Stimulated activated CD4-positive, alpha-beta T cell treated with anti-CD3 and anti-CD28 coated beads, Interleukin-1b, Interleukin-23, amount 100 ng/mL, for 48 hours (primary cell): ENCODE data around the gene TOGARAM1.

Experiments
- DNase-seq: peaks from one replicate; pipeline ENCODE4 v3.0.0-alpha.2; 2020

TOGARAM1 gene

DNA sequence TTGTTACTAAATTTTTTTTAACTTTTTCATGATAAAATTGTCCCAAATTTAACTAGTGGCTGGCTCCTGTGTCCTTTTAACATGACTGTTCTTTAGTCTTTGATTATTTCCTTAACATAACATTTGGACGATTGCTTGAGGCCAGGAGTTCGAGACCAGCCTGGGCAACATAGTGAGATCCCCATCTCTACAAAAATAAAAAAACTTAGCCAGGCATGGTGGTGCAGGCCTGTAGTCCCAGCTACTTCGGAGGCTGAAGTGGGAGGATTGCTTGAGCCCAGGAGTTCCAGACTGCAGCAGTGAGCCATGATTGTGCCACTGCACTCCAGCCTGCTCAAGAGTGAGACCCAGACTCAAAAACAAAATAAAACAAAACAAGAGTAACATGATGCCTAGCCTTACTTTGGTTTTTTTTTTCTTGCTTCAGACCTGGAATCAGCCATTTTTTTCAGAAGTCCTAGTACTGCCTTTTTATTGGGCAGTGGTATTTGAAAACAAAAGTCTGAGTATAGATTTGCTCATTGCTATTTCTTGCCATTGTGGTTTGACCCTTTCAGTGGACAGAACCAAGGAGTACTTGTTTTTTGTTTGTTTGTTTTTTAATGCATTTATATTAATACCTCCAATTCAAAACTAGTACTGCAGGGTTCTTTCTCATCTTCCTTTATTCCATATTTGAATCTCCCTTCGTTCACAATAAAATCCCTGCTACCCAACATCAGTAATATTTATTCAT lies 4.8 kb downstream of the TOGARAM1 start:
- DNase-seq: no peak

- no peak for DNase-seq
These were observed 6.7 kb downstream of the TOGARAM1 start for GRCh38 chr14:44968714-44969113.

- no peak for DNase-seq
These were observed 8.9 kb downstream of the TOGARAM1 start for GRCh38 chr14:44970907-44971306.

- DNase-seq: no peak
These were observed 9.5 kb downstream of the TOGARAM1 start for GRCh38 chr14:44971459-44971858.

DNA sequence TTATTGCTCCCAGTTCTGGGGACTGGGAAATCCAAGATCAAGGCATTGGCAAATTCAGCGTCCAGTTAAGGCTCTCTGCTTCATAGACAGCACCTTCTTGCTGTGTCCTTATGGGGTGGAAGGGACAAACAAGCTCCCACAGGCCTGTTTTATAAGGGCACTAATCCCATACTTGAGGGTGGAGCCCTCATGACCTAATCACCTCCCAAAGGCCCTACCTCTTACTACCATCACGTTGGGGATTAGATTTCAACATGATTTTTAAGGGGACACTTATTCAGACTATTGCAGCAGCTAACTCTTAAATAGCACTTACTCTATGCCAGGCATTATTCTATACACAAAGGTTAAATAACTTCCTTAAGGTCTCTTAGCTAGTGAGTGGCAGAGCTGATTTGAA lies 17.3 kb downstream of the TOGARAM1 start:
- DNase-seq: no peak

DNA sequence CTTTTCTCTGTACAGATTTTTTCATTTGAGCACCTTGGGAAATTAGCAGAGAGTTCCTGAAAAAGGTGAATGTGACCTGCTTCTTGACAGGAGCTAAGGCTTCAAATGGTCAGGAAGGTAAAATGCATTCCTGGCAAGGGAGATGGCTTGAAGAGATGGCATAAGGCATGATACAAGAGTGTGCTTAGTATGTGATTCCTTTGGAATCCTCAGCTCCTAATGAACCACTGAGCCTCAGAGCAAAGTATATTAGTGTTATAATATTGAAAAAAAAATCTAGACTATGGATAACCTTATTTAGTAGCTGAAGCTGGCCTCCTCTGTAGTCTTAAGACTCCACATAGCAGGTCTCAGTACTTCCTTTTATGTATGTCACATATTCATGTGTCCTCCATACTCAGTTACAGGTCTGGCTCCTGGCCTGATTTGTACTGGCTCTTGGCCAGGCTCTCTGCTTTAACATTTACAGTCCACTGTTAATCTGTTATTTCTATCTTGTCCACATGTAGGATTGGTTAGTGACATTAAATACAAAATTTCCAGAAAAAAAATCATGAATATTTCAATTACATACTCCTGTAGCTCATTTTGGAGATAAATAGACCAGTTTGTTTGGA lies 17.9 kb downstream of the TOGARAM1 start:
- DNase-seq: no peak

- DNase-seq: no peak
These were observed 19.2 kb downstream of the TOGARAM1 start for GRCh38 chr14:44981198-44981597.

GRCh38 chr14:44982594-44982993 lies 20.6 kb downstream of the TOGARAM1 start:
- no peak for DNase-seq

DNA sequence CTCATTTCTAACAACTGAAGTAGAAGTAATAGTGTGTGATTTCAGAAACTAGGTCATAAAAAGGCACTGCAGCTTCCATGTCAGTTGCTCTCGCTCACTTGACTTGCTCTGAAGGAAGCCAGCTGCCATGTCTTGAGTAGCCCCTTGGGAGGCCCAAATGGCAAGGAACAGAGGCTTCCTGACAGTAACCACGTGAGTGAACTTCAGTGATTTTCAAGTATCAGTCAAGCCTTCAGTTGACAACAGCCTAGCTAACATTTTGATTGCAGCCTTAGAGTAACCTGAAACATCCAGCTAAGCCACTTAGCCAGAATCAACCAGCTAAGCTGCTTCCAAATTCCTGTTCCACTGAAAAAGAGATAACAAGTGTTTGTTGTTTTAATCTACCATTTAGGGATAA lies 26.7 kb downstream of the TOGARAM1 start:
- no peak for DNase-seq

- no peak for DNase-seq
These were observed 27.8 kb downstream of the TOGARAM1 start for GRCh38 chr14:44989497-44990440.

DNA sequence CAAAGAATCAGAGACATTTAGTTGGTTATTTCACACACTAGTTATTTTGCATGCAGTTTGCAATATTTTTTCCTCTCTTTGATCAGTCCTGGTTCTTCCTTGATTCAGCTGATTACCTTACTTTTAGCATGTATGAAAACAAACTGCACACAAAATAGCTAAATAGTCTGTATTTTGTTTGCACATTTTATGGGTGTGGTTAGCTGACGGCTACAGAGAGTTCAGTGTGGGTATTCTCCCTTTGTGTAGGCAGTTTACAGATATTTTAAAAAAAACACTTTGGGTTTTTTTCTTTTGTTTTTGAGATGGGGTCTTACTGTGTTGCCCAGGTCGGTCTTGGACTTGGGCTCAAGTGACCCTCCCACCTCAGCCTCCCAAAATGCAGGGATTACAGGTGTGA lies 28.5 kb downstream of the TOGARAM1 start:
- DNase-seq: no peak

DNA sequence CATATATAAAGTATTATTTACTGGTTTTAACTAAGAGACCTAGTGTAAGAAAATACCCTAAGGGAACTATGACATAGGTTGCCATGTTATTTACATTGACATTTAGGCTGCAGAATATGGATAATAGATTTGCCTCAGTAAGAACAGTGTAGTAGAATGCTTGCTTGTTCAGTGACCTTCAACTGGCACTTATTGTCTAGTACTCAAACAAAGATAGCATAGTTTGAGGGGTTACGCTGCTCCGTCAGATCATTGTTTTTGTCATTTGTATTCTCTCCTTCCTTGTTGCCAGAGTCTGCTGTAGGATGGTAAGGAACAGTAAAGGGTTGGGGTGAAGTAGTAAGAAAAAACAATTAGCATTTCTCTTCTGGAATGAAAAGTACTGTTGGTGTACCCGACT lies 33.2 kb downstream of the TOGARAM1 start:
- no peak for DNase-seq

DNA sequence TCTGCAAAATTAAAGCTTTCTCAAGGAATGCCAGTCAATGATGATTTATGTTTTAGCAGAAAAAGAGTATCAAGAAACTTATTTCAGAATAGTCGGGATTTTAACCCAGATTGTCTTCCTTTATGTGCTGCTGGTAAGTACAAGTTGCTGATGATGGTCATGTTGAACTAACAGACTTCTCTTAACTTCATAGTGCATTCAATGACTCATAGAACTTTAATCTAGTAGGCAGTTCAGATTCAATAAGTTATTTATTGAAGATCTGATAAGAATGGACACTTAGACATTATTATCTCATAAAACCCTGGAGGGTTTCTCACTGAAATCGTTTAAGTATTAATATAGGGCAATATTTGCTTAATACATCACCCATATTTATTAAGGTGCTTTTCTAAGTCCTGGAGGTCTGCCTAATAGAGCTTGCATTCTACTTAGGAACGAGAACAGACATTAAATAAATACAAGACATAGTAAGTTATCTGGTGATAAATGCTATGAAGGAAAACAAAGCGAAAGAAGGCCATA lies 33.8 kb downstream of the TOGARAM1 start:
- DNase-seq: no peak

DNA sequence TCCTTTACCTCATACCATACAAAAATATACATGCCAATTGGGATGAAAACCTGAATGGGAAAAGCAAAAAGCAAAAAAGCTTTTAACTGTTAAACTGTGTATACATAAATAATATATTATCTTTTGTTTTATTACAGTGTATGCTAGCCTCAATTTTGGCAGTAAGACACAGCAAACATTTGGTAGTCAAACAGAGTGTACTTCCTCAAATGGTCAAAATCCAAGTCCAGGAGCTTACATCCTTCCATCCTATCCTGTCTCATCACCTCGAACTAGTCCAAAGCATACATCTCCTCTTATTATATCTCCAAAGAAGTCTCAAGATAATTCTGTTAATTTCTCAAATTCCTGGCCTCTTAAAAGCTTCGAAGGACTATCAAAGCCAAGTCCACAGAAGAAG lies 41.9 kb downstream of the TOGARAM1 start:
- no peak for DNase-seq

DNA sequence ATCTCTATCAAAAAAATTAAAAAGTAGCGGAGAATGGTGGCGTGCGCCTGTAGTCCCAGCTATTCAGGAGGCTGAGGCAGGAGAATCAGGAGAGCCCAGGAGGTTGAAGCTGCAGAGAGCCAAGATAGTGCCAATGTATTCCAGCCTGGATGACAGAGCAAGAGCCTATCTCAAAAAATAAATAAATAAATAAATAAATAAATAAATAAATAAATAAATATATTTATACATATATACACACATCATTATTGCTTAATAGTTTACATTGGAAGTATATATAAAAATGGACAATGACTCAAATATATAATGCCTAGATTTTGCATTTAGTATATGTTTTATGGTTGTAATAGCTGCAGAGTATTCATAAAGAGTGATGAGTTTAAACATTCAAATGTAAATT lies 53.1 kb downstream of the TOGARAM1 start:
- DNase-seq: no peak

DNA sequence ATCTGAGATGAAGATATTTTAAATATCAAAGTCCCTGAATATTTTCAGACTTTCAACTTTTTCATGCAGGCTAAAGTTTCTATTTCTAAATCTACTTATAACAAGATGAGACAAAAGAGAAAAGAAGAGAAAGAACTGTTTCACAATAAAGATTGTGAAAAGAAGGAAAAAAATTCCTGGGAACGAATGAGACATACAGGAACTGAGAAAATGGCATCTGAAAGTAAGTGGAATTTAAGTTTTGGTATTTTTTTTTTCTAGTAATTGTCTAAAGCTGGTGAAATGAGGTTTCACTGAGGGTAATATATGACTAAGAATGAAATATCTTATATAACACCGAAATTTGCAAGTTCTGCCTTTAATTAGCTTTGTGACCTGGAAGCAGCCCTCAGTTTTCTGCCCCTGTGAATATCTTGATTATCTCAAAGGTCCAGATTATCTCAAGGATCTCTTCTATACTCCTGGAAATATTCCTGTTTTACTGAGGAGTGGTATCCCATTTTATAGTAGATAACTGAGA lies 66.2 kb downstream of the TOGARAM1 start:
- DNase-seq: no peak

- DNase-seq: no peak
These were observed 72.7 kb downstream of the TOGARAM1 start for GRCh38 chr14:45034730-45035129.

- DNase-seq: no peak
These were observed 76.3 kb downstream of the TOGARAM1 start for GRCh38 chr14:45038256-45038655.

GRCh38 chr14:45038865-45039264 lies 76.9 kb downstream of the TOGARAM1 start:
- DNase-seq: no peak

- DNase-seq: no peak
These were observed 77.4 kb downstream of the TOGARAM1 start for GRCh38 chr14:45039390-45039789.

DNA sequence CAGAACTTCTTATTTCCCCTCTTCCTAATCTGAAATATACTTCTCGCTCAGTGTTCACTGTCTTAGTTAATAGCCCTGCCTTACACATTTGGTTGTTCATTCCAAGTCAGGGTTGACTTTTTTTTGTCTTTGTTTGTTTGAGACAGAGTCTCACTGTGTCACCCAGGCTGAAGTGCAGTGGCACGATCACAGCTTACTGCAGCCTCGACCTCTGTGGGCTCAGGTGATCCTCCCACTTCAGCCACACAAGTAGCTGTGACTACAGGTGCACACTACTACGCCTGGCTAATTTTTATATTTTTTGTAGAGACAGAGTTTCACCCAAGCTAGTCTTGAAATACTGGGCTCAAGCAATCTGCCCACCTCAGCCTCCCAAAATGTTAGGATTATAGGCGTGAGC lies 79.7 kb downstream of the TOGARAM1 start:
- no peak for DNase-seq

GRCh38 chr14:45044638-45045037 lies 82.6 kb downstream of the TOGARAM1 start:
- DNase-seq: no peak

DNA sequence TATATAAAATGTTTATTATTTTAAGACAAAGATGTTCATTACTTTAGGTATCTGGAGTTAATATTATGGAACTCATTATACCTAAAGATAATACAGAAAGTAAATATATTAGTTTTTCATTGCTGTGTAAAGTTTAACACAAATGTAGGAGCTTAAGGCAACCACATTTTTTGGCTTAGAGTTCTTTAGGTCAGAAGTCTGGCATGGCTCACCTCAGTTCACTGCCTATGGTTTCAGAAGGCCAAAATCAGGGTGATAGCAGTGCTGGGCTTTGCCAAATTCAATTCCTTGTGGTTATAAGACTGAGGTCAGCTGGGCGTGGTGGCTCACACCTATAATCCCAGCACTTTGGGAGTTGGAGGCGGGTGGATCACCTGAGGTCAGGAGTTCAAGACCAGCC lies 86.4 kb downstream of the TOGARAM1 start:
- no peak for DNase-seq
